Bronchial epithelial cell (primary cell): ENCODE measurements around the gene SIK3. TPM values are rescaled to one million over a fixed set of nuclear protein-coding genes. Genes with fewer than 3 reads are reported as not detected.
A peak's percentile ranks its signal among the peaks of the same experiment; 100 is the strongest.

Source experiments
- DNase-seq: peaks from one replicate; pipeline ENCODE4 v3.0.0-alpha.2; 2010; ENCODE audit warnings: low read depth
- FAIRE-seq: peaks from 2 replicates; lab custom pipeline; 2011; peaks lifted over from hg19 to GRCh38; lab: Jason Lieb, UNC
- H3K27me3 ChIP-seq: 2 replicates; pipeline ENCODE4 v1.5.1; 2011; ENCODE audit warnings: low read length; ENCODE audit not compliant: control insufficient read depth, insufficient read depth
- H3K36me3 ChIP-seq: 2 replicates; pipeline ENCODE4 v1.5.1; 2011; ENCODE audit warnings: low read length; ENCODE audit not compliant: control insufficient read depth, insufficient read depth
- H3K4me3 ChIP-seq: 2 replicates; pipeline ENCODE4 v1.5.1; 2011; ENCODE audit warnings: mild to moderate bottlenecking, low read depth, low read length, control low read depth
- total RNA-seq: library from RNA; depleted of rRNA; stranded (reverse); fragments of >200 nt; gene quantifications from 2 replicates; pipeline ENCODE4 v1.2.1, GENCODE V29; 2014
- TF ChIP-seq, protein P1 (sequence below): IDR thresholded peaks from 2 replicates; pipeline ENCODE4 v1.5.1; 2011; ENCODE audit warnings: mild to moderate bottlenecking, moderate library complexity, low read length, control low read depth, inconsistent platforms; ENCODE audit not compliant: insufficient read depth, severe bottlenecking

The SIK3 gene
- total RNA-seq, 1 donor from 2014 or later, result 6.8 TPM

DNA sequence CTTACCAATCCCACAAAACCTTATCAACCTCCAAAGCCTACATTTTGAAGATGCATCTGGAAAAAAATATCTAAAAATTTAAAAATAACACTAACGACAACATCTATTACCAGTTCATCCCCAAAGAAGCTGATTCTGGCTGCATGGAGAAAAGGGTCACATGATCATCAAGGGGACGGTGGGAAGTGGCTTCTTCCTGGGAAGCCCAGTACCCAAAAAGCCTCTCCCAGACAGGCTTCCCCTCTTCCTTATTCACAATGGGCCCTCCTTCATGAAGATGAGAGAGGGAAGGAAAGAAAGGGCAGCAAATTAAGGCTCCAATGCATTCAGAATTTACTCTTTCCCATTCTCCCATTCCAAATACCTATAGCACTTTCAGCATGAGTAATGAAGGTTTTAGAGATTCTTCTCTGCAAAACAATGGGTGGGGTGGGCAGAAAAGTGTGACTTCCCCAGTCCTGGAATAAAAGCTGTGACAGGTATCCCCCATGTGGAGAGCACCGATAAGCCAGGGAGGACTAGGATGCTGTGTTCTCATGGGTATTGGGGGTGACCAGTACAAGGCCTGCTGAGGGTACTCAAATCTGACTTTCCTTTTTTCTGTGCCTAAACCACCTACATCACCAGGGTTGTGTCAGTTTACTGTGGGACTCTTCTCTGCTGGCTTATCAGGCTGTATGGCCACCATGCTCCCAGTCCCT is 88.2 kb downstream of the SIK3 start:
- H3K27me3 ChIP-seq, result no peaks in the 10 kb centered on the region
- no peaks in the 10 kb centered on the region for H3K36me3 ChIP-seq
- TF ChIP-seq, protein P1, sequence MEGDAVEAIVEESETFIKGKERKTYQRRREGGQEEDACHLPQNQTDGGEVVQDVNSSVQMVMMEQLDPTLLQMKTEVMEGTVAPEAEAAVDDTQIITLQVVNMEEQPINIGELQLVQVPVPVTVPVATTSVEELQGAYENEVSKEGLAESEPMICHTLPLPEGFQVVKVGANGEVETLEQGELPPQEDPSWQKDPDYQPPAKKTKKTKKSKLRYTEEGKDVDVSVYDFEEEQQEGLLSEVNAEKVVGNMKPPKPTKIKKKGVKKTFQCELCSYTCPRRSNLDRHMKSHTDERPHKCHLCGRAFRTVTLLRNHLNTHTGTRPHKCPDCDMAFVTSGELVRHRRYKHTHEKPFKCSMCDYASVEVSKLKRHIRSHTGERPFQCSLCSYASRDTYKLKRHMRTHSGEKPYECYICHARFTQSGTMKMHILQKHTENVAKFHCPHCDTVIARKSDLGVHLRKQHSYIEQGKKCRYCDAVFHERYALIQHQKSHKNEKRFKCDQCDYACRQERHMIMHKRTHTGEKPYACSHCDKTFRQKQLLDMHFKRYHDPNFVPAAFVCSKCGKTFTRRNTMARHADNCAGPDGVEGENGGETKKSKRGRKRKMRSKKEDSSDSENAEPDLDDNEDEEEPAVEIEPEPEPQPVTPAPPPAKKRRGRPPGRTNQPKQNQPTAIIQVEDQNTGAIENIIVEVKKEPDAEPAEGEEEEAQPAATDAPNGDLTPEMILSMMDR, result no peak
- DNase-seq (no peak), FAIRE-seq (no peak)
- H3K4me3 ChIP-seq, result no peak overlapping the region

GRCh38 chr11:117005758-117006157 is 92.5 kb downstream of the SIK3 start:
- H3K36me3 ChIP-seq, result no peaks in the 10 kb centered on the region
- no peaks in the 10 kb centered on the region for H3K27me3 ChIP-seq
- FAIRE-seq, result no peak
- H3K4me3 ChIP-seq, result no peak overlapping the region
- DNase-seq, result no peak
- TF ChIP-seq, protein P1, result no peak

GRCh38 chr11:117002639-117003299 is 95.5 kb downstream of the SIK3 start:
- Histone ChIP-seq H3K27me3 (no peaks in the 10 kb centered on the region), H3K4me3 (no peak overlapping the region), H3K36me3 (no peaks in the 10 kb centered on the region)
- TF ChIP-seq, protein P1, result no peak
- FAIRE-seq (peak; percentile 50), DNase-seq (no peak)

DNA sequence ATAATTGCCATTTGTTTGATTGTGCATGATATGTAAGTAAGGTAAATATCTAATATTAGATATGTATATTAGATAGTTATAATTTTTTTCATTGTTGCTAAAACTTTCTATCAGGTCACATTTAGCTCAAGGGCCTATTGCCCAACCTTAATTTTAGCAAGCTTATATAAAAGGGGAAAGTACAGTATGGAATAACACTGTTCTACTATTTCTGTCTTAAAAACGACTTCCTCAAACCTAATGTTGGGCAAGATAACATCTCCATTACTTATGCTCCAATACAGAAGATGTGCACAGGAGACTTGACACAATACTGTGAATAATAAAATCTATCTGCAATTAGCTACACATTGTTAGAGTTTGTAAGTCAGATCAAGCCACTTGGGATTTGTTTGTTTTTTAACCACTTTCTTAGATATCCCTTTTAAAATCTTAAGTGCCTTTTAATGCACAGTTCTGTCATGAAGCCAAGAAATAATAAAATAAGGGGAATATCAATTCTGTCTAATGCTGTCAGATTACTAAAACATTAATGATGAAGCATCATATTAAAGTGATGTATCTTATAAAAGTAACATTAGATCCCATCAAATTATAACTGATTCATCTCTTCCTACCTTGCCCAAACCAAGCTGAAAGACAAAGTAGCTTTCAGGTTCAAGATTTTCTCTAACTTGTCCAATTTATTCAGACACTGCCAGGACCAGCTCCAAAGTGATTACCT is 98.1 kb downstream of the SIK3 start:
- H3K4me3 ChIP-seq, result no peak overlapping the region
- FAIRE-seq, result no peak
- DNase-seq, result no peak
- H3K27me3 ChIP-seq, result no peaks in the 10 kb centered on the region
- H3K36me3 ChIP-seq, result no peaks in the 10 kb centered on the region
- TF ChIP-seq, protein P1, result no peak

DNA sequence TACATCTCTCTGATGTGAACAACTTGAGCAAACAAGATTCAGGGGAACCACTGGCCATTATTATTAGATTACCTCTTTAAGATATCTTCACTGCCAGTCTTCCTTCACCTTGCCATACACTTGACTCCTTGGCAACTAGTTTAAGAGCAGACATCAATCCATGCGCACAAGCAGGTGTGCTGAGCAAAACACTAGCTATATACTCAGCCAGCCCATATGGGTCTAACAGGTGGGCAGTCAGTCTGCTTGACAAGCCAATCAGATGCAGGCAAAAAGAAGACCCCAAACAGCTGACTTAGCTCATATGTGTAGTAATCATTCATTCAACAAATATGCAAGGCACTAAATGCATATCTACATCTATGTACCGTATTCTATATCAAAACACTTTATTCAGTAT is 101.2 kb downstream of the SIK3 start:
- no peak for FAIRE-seq
- Histone ChIP-seq H3K4me3 (no peak overlapping the region), H3K27me3 (no peaks in the 10 kb centered on the region), H3K36me3 (no peaks in the 10 kb centered on the region)
- DNase-seq, result no peak
- TF ChIP-seq, protein P1, result no peak
